DMS53 treated with DMSO at 0.1 percent for 48 hours (cell line): ENCODE measurements around the gene CFAP161.

Experiments used
- DNase-seq: peaks from one replicate; lab custom pipeline; 2025; ENCODE audit not compliant: unreplicated experiment; lab: John Stamatoyannopoulos, UW

Gene CFAP161, protein sequence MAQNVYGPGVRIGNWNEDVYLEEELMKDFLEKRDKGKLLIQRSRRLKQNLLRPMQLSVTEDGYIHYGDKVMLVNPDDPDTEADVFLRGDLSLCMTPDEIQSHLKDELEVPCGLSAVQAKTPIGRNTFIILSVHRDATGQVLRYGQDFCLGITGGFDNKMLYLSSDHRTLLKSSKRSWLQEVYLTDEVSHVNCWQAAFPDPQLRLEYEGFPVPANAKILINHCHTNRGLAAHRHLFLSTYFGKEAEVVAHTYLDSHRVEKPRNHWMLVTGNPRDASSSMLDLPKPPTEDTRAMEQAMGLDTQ

DNA sequence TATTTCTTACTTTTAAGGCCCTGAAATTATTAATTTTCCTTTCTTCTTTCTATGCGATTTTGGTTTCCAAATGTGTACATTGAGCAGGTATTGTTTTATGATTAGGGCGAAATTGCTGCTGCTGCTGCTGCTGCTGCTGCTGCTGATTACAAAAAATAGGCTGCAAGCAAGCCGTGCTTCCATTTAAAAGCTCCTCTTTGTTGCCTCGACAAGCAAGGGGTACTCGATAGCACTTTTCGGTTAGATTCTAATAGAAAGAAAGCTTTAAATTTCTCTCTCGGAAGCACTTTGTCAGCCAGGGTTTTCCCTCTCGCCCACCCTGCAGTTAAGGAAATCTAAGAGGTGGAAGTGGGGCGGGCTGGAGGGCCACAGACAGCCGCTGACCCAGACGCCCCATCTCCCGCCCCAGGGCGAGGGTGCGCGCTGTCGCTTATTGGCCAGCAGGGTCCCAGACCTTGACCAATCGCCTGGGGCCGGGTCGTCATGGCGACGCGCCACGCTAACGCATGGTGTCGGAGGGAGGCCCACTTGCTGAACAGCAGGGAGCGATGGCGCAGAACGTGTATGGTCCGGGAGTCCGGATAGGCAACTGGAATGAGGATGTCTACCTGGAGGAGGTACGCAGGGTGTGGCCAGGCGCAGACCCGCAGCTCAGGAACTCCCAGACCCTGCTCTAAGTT, at the start of gene CFAP161:
TSS of gene CFAP161 (plus strand) at position 489 of the 680 bp plus-strand sequence. CDS start at position 549, 60 bp downstream.
- peak; percentile 56 for DNase-seq

- no peak for DNase-seq
Measured at GRCh38 chr15:81084716-81085115, 49.4 kb upstream of the CFAP161 start.

- DNase-seq: no peak
Measured at GRCh38 chr15:81085213-81085612, 48.9 kb upstream of the CFAP161 start.

GRCh38 chr15:81085898-81086297, 48.2 kb upstream of the CFAP161 start:
- no peak for DNase-seq

DNA sequence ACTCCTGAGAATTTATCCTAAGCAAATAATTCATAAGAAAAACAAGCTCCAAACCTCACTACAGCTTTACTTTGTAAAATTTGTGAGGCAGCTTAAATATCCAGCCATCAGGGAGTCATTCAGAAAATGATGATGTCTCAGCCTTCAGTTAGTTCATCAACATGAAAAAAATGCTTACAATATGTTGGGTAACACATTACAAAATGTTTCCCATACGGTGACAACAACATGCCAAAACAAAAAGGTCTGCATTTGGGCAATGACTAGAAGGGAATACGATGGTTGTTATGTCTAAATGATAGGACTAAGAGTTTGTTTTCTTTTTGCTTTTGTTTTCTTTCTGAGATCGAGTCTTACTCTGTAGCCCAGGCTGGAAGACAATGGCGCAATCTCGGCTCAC, 47.0 kb upstream of the CFAP161 start:
- no peak for DNase-seq

- no peak for DNase-seq
Measured at GRCh38 chr15:81087694-81088093, 46.4 kb upstream of the CFAP161 start.

DNA sequence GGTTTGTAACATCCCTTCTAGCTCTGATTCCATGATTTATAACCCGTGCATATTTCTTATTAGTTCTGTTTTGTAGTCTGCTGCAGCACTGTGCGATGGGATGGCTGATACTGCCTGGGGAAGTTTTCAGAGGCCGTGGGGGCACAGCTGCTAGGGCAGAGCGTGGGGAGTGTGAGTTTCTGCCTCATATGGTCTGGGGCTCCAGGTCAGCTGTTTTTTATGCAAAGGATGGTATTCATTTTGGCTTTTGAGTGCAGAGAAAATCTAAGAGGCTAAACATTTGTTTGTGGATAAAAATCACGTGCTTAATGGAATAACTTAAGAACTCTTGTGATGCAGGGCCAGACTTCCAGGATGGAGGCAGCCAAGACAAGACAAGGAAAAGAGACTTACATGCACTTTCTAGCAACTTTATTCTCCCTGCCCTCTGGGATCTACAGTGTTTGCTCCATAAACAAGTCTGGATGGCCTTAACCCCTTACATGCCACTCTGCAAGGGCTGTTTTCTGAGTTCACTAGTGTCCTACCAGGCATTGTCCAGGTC, 45.5 kb upstream of the CFAP161 start:
- DNase-seq: no peak

DNA sequence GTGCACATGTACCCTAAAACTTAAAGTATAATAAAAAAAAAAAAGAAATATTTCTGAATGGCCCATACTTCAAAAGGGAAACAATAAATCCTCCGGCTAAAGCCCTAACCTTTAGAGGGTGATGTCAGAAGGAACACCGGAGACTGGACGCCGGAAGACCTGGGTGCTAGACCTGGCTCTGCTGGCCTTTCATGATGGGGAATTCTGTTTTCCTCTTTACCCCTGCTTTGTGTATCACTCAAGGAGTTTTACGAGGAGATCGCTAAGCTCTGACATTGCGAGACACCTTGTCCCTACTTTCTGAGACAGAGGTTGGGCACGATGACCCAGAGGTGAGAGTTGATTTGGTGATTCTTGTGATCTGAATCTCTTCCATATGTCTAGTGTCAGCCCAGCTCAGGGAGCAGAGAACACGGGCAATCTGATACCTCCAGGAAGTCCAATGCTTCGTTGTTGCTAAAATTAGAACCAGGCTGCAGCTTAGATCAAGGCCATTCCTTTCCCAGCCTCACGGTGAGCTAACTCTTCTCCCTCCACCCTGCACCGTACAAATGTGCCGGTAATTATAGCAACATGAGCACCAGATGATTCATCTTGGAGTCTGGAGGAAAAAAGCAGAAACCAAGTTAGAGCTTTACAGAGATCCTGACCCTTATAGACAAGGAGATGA, 42.0 kb upstream of the CFAP161 start:
- peak; percentile 52 for DNase-seq

- no peak for DNase-seq
Measured at GRCh38 chr15:81092559-81092902, 41.5 kb upstream of the CFAP161 start.

DNA sequence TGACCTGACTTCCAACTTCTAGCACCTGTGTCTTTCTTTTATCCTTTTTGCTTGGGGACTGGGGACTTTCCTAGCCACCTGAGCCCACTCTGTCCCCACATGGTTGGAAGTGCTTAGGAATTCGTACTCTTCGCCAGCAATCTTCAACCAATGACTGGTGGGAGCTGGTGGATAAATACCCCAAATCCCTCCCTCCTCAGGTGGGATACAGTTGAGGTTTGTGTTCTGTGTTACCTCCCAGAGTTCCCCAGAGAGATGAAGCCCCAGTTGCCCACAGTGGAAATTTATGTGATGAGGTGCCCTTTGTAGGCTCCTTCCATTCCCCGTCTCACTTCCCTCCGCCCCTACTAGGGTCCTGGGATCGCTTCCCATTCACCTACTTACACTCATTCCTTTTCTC, 40.1 kb upstream of the CFAP161 start:
- DNase-seq: no peak

GRCh38 chr15:81095690-81096365, 38.2 kb upstream of the CFAP161 start:
- no peak for DNase-seq

DNA sequence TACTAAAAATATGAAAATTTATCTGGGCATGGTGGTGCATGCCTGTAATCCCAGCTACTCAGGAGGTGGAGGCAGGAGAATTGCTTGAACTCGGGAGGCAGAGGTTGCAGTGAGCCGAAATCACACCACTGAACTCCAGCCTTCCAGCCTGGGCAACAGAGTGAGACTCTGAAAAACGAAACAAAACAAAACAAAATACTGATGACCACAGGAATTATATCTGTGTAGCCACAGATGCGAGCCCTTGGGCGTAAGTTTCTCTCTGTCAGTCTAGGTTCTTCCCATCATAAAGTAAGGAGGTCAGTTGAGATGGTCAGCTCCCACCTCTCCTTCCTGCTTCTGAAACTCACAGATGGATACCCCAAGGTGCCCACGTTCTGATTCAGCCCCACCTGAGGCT, 37.7 kb upstream of the CFAP161 start:
- DNase-seq: no peak

GRCh38 chr15:81097116-81097889, 36.8 kb upstream of the CFAP161 start:
- DNase-seq: no peak

DNA sequence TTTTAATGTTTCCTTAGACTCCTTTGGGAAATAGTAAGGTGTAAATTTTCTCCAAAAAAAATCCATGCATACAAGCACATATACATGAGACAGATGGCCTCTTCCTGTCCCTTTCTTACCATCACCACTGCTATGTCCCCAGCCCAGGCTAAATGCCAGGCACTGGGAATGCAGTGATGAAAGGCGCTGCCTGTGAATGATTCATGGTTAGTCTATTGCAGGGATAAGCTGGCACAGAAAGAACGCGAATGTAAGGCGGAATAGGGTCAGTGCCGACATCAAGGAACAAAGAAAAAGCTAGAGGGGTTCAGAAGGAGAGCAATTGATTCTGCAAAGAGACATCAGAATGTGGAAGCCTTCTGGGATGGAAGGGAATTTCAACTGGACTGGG, 36.2 kb upstream of the CFAP161 start:
- no peak for DNase-seq

GRCh38 chr15:81098349-81098748, 35.7 kb upstream of the CFAP161 start:
- DNase-seq: no peak

DNA sequence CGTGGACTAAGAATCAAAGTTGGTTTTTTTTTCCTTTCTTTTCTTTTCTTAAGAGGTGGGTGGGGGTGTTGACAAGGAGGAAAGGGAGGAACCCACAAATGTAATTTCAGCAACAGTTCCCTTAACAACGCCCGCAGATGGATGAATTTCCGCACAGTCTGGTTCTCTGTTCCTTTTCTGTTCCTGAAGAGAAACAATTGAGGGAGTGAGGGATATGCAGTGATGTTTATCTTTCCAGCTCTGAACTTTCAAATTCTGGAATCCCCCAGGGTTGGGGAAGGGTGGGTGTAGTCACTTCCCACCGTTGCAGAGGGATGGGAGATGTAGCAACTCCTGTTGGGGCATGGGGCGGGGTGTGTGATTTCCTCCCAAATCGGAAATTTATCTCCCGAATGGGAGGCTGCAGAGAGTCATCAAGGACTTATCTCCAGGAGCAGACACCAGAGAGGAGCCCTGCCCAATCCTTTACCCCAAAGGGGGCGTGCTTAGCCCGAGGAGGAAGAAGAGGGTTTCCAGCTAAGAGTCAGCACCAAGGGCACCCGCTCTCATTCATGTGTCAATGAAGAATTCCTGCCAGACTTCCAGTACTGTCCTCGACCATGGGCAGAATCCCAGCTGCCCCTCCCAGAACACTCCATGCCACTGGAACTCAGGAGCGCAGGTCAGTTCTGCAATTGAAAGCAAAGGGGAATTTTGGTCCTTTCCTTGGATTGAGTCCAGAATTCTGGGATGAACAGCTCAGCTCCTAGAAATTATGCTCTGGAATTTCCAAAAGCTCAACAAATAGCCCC, 35.0 kb upstream of the CFAP161 start:
- DNase-seq: no peak

DNA sequence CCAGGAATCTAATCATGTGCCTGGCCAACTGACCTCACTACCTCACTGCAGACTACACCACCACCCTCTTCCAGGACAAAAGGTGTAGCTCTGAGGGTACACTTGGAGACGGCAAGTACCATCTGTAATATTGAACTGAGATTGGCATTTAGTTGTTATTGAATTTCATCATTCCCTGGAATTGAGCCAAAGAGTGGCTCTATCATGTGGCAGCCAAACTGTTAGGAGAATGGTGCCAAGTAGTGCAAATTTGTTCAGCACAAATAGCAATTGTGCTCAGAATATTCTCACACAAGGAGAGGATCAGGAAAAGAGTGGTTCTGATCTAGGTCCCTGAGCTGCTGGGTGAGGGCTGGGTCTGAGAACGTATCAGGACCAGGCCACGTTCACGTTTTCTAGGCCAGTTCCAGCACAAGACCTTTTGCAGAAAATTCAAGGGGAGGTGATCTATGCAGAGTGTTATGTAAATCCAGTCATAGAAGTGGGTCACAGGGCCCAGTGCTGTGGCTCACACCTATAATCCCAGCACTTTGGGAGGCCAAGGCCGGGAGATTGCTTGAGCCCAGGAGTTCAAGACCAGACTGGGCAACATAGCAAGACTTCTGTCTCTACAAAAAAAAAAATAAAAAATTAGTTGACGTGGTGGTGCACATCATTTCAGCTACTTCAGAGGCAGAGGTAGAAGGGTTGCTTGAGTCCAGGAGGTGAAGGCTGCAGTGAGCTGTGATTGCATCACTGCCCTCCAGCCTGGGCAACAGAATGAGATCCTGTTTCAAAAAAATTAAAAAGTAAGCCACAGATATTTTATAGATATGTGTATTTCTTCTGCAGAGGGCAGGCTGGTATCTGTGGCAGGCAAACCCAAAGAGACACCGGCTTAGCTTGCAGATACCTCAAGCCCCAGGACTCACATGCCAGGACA, 31.9 kb upstream of the CFAP161 start:
- DNase-seq: no peak

DNA sequence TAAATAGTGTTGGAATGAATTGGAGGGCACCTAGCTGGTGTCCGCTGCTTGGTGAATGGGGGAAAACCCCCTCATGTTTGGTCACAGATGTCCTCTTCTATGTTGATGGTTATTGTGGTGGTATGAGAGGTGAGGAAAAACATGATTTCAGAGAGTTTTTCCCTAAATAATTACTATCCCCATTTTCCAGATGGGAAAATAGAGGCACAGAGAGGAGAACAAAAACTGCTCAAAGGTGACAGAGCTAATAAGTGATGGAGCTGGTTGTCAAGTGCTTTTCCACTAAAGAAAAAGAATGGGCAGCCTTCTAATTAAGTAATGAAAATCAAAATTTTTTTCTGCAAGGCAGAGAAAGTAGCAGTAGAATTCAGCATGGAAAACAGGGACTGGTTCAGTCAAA, 30.2 kb upstream of the CFAP161 start:
- DNase-seq: no peak

- no peak for DNase-seq
Measured at GRCh38 chr15:81105545-81105944, 28.5 kb upstream of the CFAP161 start.
